SKM-1 treated with dmso at 0.1 percent for 144 hours (cell line): ENCODE data around the gene SHC2.

Experiments used
- DNase-seq: peaks from one replicate; lab custom pipeline; 2025; ENCODE audit not compliant: unreplicated experiment; lab: John Stamatoyannopoulos, UW

SHC2 gene, protein sequence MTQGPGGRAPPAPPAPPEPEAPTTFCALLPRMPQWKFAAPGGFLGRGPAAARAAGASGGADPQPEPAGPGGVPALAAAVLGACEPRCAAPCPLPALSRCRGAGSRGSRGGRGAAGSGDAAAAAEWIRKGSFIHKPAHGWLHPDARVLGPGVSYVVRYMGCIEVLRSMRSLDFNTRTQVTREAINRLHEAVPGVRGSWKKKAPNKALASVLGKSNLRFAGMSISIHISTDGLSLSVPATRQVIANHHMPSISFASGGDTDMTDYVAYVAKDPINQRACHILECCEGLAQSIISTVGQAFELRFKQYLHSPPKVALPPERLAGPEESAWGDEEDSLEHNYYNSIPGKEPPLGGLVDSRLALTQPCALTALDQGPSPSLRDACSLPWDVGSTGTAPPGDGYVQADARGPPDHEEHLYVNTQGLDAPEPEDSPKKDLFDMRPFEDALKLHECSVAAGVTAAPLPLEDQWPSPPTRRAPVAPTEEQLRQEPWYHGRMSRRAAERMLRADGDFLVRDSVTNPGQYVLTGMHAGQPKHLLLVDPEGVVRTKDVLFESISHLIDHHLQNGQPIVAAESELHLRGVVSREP

DNA sequence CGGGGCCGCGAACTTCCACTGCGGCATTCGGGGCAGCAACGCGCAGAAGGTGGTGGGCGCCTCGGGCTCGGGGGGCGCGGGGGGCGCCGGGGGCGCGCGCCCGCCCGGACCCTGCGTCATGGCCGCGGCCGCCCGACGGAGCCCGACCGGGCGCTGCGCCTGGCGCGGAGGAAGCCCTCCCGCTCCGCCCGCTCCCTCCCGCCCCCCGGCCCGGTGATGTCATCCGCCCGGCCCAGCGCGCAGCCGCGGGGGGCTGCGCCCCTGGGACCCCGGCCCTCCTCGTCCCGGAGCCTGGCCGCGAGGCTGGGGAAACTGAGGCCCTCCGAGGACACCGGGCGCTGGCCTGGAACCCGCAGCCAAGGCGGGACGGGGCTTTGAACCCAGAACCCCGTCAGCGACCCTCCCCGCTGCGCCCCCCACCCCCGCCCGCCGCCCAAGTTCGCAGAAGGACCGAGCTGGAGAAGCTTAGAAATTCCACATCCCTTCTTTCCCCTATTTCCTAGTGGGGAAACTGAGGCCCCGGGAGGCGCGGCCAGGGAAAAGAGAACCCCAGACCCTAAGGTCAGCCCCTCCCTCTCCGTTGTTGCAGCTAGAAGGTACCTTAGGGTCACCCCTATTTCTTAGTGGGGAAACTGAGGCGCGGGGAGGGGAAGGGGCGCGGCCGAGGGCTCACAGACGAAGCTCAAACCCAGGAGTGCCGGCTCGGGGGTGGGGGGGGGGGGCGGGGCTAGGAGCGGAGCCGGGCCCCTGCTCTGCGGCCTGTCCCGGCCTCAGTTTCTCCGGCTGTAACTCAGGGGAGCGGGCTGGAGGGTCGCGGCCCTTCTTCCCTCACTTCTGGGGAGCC, at the start of gene SHC2:
TSS of gene SHC2 (minus strand) at position 157 of the 844 bp plus-strand sequence. CDS start at position 120, 37 bp downstream.
- DNase-seq = no peak

DNA sequence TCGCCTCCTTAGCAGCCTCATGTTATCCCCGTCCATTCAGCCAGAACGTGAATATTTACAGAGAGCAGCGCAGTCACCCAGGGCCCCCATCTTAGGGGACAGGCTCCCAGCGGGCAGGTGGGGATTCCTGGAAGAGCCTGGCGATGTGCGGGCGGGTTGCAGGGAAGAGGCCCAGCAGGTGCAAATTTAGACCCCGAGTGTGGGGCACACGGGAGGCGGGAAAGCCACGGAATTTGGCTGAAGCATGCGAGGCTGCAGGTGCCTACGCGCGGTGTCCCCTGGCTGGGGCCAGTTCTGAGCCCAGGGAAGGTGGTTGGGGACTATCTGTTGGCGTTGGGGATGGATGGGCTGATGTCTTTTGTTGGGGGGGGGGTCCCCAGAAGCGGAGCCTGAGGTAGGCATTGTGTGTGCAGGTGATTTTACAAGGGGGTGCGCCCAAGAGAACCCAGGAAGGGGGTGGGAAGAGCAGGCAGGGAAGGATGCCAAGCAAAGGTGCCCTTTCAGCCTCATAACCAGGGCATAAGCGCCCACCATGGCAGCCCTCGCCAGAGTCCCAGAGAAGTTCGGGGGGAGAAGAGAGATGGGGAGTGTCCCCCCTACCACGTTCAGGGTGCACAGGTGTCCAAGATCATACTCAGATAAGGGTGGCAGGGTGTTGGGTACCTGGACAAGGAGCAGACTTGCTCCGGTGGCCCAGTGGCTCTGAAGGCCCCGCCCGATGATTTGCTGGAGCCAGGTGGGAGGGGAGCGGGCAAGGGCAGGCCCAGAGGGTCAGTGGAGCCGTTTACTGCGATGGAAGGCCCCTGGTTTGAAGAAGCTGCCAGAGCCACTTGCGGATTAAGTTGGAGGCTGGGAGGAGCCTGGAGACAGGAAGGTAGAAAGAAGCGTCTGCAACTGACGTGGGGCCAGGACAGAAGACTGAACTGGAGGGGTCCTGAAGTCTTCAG, 47.6 kb upstream of the SHC2 start:
- DNase-seq = no peak

DNA sequence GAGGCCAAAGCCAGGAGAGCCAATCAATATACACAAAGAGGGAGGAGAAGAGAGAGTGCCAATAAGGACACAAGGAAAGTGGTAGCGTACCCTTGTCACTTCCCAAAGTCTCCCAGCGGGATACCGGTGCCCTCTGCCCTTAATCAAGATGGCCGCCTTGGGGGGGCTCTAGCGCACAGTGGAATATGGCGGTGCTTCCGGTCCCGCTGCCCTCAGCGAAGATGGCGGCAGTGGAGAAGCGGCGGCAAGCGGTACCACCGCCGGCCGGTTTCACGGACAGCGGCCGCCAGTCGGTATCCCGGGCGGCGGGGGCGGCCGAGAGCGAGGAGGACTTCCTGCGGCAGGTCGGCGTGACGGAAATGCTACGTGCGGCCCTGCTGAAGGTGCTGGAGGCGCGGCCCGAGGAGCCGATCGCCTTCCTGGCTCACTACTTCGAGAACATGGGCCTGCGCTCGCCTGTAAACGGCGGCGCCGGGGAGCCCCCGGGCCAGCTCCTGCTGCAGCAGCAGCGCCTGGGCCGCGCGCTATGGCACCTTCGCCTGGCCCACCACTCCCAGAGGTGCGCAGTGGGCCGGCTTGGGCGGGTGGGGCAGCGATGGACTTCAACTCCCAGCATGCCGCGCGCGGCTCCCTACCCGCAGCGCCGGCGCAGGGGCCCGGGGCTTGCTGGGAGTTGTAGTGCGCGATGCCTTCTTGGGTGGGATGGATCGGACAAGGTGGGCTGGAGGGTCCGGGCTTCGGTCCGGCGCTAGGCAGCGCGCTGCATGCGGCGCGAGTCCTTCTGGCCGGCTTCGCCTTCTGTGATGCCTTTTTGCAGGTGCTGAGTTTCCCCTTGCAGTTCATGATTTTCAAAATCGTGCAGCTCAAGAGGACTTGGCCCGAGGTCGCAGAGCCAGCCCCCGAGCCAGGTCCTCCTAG, 46.7 kb upstream of the SHC2 start, which contains the start of gene TPGS1:
TSS of gene TPGS1 (plus strand) at position 212 of the 918 bp plus-strand sequence. CDS start at position 222, 10 bp downstream.
- DNase-seq = peak; percentile 75

DNA sequence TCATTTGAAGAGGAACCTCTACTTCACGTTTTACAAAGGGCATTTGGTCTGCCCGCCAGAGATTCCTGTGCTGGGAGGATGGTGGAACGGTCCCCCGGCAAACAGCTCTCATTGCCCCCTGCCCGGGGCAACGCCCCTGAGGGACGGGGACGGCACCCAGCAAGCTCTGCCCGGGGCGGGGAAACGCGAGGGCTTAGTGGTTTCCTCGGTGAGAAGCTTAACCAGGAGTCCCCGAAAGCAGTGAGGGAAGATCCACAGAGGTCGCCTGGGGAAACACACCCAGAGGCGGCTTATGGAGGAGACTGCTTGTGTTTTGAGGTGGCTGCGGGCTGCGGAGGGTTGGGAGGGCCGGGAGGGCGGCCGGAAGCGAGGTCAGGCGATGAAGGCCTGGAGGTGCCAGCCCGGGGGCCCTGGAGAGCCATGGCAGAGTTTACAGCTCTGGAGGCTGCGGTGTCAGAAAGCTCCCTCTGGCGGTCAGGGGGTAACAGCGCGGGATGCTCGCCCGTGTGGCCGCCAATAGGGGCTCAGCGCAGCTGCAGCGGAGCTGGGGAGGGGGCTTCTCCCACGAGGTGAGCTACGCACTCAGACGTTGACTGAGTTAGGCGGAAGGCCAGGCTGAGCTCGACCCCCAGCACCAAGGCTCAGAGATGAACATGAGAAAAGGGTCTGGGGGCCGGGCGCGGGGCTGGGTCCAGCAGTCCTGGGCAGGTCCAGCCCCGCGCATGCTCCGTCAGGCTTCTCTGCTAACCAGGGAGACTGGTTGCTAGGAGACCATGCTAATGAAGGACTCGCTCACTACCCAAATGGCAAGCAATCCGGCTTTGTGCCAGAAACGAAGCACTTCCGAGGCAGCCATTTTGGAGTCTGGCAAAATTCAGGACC, 45.8 kb upstream of the SHC2 start:
- peak; percentile 98 for DNase-seq

DNA sequence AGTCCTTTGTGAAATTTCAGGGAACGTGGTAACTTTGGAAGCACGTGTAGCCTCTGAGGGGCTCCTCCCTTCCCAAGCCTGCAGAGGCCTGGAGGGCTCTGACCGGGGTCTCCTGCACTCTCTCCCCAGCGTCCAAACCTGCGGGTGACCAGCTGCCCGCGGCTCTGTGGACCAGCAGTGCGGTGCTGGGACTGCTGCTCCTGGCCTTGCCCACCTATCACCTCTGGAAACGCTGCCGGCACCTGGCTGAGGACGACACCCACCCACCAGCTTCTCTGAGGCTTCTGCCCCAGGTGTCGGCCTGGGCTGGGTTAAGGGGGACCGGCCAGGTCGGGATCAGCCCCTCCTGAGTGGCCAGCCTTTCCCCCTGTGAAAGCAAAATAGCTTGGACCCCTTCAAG, 43.8 kb upstream of the SHC2 start:
- DNase-seq = no peak

DNA sequence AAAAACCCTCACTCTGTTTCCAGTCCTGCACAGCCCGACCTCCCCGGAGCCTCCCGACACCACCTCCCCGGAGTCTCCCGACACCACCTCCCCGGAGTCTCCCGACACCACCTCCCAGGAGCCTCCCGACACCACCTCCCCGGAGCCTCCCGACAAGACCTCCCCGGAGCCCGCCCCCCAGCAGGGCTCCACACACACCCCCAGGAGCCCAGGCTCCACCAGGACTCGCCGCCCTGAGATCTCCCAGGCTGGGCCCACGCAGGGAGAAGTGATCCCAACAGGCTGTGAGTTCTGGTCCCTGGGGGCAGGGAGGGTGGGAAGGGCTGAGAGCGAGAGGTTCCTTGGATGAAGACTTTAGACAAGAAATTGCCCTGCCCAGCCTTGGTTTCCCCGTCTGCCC, 40.8 kb upstream of the SHC2 start:
- no peak for DNase-seq

DNA sequence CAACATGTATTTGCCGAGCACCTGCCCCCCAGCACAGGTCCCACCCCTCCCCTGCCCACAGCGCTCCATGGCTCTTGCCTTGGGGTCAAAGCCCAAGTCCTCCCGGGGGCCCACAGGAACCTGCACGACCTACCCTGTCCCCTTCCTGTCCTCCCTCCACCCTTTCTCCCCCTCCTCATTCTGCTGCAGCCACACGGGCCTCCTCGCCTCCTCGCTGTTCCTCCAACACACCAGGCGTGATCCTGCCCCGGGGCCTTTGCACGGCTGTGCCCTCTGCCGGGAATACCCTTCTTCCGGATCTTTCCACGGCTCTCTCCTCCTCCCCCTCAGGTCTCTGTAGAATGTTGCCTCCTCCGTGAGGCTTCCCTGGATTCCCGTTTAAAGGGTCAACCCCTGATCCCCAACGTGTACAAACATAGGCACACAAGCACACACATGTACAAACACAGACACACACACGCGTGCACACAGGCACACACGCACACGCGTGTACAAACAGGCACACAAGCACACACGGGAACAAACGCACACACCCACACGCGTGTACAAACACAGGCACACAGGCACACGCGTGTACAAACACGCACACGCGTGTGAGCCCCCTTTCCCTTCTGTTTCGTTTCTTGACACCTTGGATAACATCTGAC, 38.3 kb upstream of the SHC2 start:
- no peak for DNase-seq

DNA sequence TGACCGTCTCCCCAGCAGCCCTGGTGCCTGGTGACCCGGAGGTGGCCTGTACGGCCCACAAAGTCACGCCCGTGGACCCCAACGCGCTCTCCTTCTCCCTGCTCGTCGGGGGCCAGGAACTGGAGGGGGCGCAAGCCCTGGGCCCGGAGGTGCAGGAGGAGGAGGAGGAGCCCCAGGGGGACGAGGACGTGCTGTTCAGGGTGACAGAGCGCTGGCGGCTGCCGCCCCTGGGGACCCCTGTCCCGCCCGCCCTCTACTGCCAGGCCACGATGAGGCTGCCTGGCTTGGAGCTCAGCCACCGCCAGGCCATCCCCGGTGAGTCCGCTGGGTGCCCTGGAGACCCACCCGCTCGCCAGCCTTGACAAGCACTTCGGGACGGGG, 37.7 kb upstream of the SHC2 start:
- DNase-seq = no peak

DNA sequence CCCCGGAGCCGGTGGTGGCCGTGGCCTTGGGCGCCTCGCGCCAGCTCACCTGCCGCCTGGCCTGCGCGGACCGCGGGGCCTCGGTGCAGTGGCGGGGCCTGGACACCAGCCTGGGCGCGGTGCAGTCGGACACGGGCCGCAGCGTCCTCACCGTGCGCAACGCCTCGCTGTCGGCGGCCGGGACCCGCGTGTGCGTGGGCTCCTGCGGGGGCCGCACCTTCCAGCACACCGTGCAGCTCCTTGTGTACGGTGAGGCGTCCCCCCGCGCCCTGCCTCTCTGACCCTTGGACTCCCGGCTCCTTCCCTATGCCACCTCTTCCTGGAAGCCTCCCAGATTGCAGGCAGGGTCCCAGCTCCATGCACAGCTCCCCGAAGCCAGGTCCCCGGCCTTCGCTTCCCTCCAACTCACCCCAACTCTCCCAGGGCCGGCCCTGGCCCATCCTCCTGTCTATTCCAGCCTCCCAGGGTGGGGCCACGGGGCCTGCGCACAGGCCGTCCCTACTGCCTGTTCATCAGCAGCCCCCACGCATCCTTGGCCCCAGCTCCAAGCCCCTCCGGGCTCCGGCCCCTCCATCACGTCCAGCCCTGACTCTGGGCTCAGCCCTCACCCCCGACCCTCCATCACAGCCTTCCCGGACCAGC, 37.2 kb upstream of the SHC2 start:
- DNase-seq = no peak

DNA sequence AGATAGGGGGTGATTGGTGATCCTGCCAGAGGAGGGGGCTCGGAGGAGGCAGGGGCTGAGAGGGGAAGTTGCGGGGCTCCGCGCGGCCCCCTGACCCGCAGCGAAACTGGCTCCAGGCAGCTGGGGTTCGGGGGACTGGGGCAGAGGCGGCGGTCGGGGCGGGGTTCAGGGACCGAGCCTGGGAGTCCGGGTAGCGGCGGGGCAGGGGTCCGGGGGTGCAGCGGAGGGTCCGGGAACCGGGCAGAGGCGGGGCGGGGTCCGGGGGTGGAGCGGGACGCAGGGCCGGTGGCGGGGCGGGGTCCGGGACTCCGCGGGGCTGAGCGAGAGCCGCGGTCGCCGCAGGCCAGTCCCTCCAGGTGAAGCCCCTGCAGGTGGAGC, 36.6 kb upstream of the SHC2 start:
- DNase-seq = no peak

DNA sequence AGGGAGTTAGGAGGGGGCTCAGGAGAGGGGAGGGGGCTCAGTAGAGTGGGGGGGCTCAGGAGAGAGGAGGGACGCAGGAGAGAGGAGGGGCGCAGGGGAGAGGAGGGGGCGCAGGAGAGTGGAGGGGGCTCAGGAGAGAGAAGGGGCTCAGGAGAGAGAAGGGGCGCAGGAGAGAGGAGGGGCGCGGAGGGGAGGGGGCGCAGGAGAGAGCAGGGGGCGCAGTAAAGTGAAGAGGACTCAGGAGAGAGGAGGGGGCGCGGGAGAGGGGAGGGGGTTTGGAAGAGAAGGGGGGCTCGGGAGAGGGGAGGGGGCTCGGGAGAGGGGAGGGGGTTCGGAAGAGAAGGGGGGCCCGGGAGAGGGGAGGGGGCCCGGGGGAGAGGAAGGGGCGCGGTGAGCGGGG, 36.2 kb upstream of the SHC2 start:
- no peak for DNase-seq

DNA sequence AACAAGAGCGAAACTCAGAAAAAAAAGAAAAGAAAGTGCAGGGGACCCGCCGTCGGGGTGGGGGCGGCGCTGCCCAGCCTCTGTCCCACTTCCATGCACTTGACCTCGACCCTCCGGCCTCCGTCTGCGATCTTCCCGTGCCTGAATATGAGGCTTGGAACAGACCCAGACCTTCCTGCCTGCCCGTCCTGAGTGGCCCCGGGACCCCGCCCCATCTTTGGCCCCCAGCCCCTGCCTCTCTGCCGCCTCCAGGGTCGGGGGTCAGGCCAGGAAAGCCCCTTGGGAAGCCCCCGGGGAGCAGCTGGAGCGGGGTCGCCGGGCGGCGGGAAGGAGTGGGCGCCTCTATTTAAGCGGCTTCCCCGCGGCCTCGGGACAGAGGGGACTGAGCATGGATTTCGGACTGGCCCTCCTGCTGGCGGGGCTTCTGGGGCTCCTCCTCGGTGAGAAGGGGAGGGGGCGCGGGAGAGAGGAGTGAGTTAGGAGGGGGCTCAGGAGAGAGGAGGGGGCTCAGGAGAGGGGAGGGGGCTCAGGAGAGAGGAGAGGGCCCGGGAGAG, 35.4 kb upstream of the SHC2 start, which contains the start of gene MADCAM1:
TSS of gene MADCAM1 (plus strand) at position 375 of the 554 bp plus-strand sequence. CDS start at position 389, 14 bp downstream.
- DNase-seq = no peak

DNA sequence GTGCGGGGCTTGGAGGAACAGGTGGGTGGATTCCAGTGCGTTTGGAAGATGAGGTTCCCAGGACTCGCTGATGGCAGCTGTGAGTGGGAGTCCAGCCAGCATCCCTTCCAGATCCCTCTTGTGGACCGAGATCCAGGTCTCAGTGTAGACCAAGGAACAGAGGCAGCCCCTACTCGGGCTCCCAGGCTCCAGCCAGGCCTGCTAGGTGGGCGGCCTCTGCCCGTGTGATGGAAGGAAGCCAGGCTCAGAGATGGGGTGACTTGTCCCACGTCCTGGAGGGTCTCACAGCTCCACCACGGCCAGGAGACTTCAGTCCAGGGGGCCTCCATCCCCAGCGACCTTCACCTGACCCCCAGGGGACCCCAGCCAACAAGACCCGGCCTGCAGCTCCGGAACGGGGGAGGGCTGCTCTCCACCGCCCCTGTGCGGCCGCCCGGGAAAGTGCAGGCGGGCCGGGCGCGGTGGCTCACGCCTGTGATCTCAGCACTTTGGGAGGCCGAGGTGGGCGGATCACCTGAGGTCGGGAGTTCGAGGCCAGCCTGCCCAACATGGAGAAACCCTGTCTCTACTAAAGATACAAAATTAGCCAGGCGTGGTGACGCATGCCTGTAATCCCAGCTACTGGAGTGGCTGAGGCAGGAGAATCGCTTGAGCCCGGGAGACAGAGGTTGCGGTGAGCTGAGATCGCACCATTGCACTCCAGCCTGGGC, 34.7 kb upstream of the SHC2 start:
- DNase-seq = no peak

DNA sequence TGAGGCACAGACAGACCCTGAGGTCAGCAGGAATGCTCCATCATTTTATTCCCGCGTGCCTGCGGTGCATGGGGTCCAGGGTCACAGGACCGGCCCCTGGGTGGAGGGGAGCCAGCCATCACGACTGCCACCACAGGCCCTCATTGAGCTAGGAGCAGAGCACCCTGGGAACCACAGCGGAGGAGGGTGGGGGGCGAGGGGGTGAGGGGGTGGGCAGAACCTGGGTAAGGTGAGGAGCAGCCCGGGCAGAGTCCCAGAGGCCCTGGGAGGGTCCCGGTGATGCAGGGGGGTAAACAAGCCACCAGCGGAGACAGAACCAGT, 34.2 kb upstream of the SHC2 start:
- no peak for DNase-seq

DNA sequence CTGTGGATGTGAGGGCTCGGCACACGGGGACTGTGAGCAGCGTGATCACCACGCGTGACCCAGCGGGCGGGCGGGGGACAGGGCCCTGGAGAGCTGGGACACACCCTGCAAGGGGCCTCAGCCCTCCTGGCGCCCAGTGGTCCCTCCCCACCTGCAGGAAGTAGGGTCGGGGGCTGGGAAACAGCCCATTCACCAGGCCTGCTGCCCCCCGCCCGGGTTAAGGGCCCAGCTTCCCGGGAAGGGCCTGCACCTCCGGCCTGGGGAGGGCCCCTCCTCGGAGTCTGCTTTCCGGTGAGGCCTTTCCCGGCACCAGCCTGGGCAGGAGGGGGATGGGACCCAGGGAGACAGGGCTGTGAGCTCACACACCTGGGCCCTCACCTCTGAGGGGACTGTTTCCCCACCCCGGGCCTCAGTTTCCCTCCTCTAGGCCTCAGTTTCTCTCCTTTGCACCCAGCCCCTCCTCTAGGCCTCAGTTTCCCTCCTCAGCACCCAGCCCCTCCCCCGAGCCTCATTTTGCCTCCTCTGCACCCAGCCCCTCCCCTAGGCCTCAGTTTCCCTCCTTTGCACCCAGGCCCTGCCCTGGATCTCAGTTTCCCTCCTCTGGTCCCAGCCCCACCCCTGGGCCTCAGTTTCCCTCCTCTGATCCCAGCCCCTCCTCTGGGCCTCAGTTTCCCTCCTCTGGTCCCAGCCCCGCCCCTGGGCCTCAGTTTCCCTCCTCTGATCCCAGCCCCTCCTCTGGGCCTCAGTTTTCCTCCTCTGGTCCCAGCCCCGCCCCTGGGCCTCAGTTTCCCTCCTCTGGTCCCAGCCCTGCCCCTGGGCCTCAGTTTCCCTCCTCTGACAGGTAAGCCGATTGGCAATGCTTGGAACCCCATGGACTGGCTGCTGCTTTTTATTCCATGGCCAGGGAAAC, 33.6 kb upstream of the SHC2 start:
- DNase-seq = no peak
